Esophagus muscularis mucosa (tissue), 4 donors: ENCODE measurements around the gene DEPDC5.

ENCODE experiments used
- EP300 ChIP-seq: sonication (generic); formaldehyde crosslinking; IDR thresholded peaks from one replicate; pipeline ENCODE4 v1.6.1; 2017; ENCODE audit warnings: antibody characterized with exemption
- POLR2A ChIP-seq: fragments of 450-650 bp; IDR thresholded peaks from one replicate; pipeline ENCODE4 v1.6.1; 2017; ENCODE audit warnings: antibody characterized with exemption, moderate library complexity, mild to moderate bottlenecking, low read depth
- POLR2AphosphoS5 ChIP-seq, 2 donors: sonication (generic); formaldehyde crosslinking; IDR thresholded peaks; one replicate each; pipeline ENCODE4 v1.6.1; 2017; ENCODE audit warnings: antibody characterized with exemption in 2 of 2
- TF ChIP-seq, protein P1 (sequence below), 3 experiments: fragments of 200-600 bp in 2 of 3; fragments of 450-650 bp in 1 of 3; sonication (generic) in 2 of 3; IDR thresholded peaks; one replicate each; pipeline ENCODE4 v1.5.1; 2017 to 2019; ENCODE audit warnings: antibody characterized with exemption in 3 of 3, mild to moderate bottlenecking in 2 of 3, moderate library complexity in 1 of 3

DNA sequence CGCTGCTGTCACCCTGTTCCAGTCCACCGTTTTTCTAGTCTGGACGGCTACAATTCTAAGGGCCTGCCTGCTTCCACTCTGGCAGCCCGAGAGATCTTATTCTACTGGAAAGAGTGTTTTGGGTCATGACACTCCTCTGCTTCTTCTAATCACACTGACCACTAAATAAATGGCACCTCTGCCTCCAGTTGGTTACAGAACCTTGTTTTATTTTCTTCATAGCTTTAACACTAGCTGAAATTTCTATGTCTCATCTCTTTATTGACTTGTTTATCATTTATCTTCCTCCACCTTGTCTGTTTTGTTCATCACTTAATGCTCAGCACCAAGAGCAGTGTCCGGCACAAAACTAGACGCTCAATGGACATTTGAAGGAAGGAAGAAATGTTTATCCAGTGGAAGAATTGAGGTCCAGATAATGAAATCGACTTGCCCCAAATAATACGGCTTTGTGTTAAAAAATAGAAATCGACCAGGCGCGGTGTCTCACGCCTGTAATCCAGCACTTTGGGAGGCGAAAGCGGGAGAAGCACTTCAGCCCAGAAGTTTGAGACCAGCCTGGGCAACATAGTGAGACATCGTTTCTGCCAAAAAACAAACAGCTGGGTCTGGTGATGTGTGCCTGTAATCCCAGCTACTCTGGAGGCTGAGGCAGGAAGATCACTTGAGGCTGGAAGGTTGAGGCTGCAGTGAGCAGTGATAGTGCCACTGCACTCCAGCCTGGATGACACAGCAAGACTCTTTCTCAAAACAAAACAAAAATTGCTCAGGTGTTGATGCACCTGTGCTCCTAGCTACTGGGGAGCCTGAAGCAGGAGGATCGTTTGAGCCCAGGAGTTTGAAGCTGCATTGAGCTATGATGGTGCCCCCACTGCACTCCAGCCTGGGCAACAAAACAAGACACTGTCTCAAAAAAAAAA lies 3.2 kb upstream of the DEPDC5 start:
- TF ChIP-seq, protein P1, sequence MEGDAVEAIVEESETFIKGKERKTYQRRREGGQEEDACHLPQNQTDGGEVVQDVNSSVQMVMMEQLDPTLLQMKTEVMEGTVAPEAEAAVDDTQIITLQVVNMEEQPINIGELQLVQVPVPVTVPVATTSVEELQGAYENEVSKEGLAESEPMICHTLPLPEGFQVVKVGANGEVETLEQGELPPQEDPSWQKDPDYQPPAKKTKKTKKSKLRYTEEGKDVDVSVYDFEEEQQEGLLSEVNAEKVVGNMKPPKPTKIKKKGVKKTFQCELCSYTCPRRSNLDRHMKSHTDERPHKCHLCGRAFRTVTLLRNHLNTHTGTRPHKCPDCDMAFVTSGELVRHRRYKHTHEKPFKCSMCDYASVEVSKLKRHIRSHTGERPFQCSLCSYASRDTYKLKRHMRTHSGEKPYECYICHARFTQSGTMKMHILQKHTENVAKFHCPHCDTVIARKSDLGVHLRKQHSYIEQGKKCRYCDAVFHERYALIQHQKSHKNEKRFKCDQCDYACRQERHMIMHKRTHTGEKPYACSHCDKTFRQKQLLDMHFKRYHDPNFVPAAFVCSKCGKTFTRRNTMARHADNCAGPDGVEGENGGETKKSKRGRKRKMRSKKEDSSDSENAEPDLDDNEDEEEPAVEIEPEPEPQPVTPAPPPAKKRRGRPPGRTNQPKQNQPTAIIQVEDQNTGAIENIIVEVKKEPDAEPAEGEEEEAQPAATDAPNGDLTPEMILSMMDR (IDR thresholded peaks at IDR 0.05) = no peak
- TF ChIP-seq EP300 = no peak
- no peak for TF ChIP-seq POLR2A
- no peak for TF ChIP-seq POLR2AphosphoS5 (IDR thresholded peaks at IDR 0.05)
